SK-N-SH treated with all-trans-retinoic acid at 6 μM for 48 hours (cell line): ENCODE measurements around the gene DBNDD2.

Source experiments
- CREB5 ChIP-seq: fragments of 250-450 bp; sonication (Bioruptor Pico); IDR thresholded peaks from 2 replicates; pipeline ENCODE4 v1.5.1; 2020; ENCODE audit warnings: low read depth, mild to moderate bottlenecking, moderate library complexity
- GLIS3 ChIP-seq: fragments of 250-450 bp; sonication (Bioruptor Pico); IDR thresholded peaks from 2 replicates; pipeline ENCODE4 v1.5.0; 2020; ENCODE audit warnings: mild to moderate bottlenecking, moderate library complexity
- PPARA ChIP-seq: fragments of 250-450 bp; sonication (Bioruptor Pico); IDR thresholded peaks from 2 replicates; pipeline ENCODE4 v1.5.0; 2020; ENCODE audit warnings: mild to moderate bottlenecking, borderline replicate concordance
- RARB ChIP-seq: fragments of 250-450 bp; sonication (Bioruptor Pico); IDR thresholded peaks from 2 replicates; pipeline ENCODE4 v1.8.0; 2021; ENCODE audit warnings: mild to moderate bottlenecking, moderate library complexity
- ZFP3 ChIP-seq: fragments of 250-450 bp; sonication (Bioruptor Pico); IDR thresholded peaks from 2 replicates; pipeline ENCODE4 v1.5.0; 2020; ENCODE audit warnings: mild to moderate bottlenecking, moderate library complexity
- ZNF565 ChIP-seq: fragments of 450-650 bp; formaldehyde crosslinking; conservative IDR thresholded peaks from 2 replicates; pipeline ENCODE4 v1.5.0; 2020; ENCODE audit warnings: low read depth, mild to moderate bottlenecking, moderate library complexity

- TF ChIP-seq CREB5 (CRISPR knock-in tag) (no peak), ZNF565 (no peak), RARB (CRISPR knock-in tag) (no peak), ZFP3 (CRISPR knock-in tag) (no peak), GLIS3 (CRISPR knock-in tag) (no peak), PPARA (no peak)
These were observed 5.1 kb upstream of the DBNDD2 start for GRCh38 chr20:45402946-45403345.
